GM20000 (cell line): ENCODE measurements around the gene ZNF804B.

ENCODE experiments used
- DNase-seq: peaks from one replicate; pipeline ENCODE4 v3.0.0; 2012; ENCODE audit warnings: low spot score
- CTCF ChIP-seq: IDR thresholded peaks from 2 replicates; pipeline ENCODE4 v1.5.1; 2012; ENCODE audit warnings: mild to moderate bottlenecking, control low read depth; ENCODE audit errors: extremely low read depth, missing control alignments

ZNF804B gene

GRCh38 chr7:89029864-89030263 is 270.4 kb downstream of the ZNF804B start:
- TF ChIP-seq CTCF: no peak
- no peak for DNase-seq

- TF ChIP-seq CTCF: no peak
- no peak for DNase-seq
These were observed 281.7 kb downstream of the ZNF804B start for GRCh38 chr7:89041240-89041639.

- DNase-seq: no peak
These were observed 283.4 kb downstream of the ZNF804B start for GRCh38 chr7:89042940-89043339.

GRCh38 chr7:89049043-89049442 is 289.5 kb downstream of the ZNF804B start:
- TF ChIP-seq CTCF: no peak

More at GRCh38 chr7:89042940-89043339, 283.4 kb downstream of the ZNF804B start:
- no peak for TF ChIP-seq CTCF

GRCh38 chr7:89053130-89053529 is 293.6 kb downstream of the ZNF804B start:
- DNase-seq: no peak
- no peak for TF ChIP-seq CTCF

More at GRCh38 chr7:89049043-89049442, 289.5 kb downstream of the ZNF804B start:
- DNase-seq: no peak

- DNase-seq: no peak
- TF ChIP-seq CTCF: no peak
These were observed 294.9 kb downstream of the ZNF804B start for GRCh38 chr7:89054361-89054760.

- DNase-seq: no peak
- no peak for TF ChIP-seq CTCF
These were observed 300.7 kb downstream of the ZNF804B start for GRCh38 chr7:89060234-89060633.
